ENCODE results near the gene GAN. TPM values are rescaled to one million over a fixed set of nuclear protein-coding genes. Genes with fewer than 3 reads are reported as not detected.

The GAN gene
- 2.5 and 4.3 TPM in 2 replicates for total RNA-seq

DNA sequence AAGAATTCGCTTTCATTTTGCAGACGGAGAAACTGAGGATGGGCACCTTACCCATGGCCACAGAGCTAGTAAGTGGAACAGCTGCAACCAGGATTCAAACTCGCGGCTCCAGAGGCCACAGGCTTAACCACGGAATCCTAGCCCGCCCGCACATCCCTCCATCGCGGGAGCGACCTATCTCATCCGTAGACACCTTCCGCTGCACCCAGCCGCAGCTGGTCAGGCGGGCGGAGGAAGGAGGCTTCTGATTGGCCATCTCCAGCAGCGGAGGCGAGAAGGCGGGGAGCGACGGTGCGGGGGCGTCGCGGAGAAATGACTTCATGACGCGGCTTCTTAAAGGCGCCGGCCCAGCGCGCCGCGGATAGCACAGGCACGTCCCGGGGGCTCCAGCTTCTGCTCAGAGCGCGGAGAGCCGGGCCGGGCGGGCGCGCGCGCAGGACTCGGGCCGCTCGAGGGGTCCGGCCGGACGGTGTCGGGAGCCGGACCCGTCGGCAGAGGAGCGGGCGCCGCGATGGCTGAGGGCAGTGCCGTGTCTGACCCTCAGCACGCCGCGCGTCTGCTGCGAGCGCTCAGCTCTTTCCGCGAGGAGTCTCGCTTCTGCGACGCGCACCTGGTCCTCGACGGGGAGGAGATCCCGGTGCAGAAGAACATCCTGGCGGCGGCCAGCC lies at the start of gene GAN:
TSS of gene GAN (plus strand) at position 360 of the 668 bp plus-strand sequence. CDS start at position 512, 152 bp downstream.

Other genes with a start within 250 kb of the GAN start
- gene C16orf46, start 237.7 kb upstream of the GAN start, total RNA-seq = 2.6 TPM in 1 of 2 replicates, not detected in the other
- 21.1 and 31.7 TPM in 2 replicates for gene GCSH, start 218.6 kb upstream of the GAN start, total RNA-seq
- gene BCO1, start 76.3 kb upstream of the GAN start, total RNA-seq = not detected in 2 replicates
- 3.7 TPM in 2 replicates for gene CMIP, start 129.8 kb downstream of the GAN start, total RNA-seq